Measurements from ENCODE around the gene HTR7.

GRCh38 chr10:90857635-90858460, at the start of gene HTR7:
- TF ChIP-seq ZNF302 (CRISPR knock-in tag; IDR thresholded peaks at IDR 0.05) (no peak), REST (IDR thresholded peaks at IDR 0.05) (no peak), EP300 (IDR thresholded peaks at IDR 0.05) (no peak), CTCF (IDR thresholded peaks at IDR 0.05) (peak; percentile 85), SMC3 (IDR thresholded peaks at IDR 0.05) (peak; percentile 43; the same call in 2 of the 3 replicates), HDAC2 (IDR thresholded peaks at IDR 0.05) (no peak), MAX (IDR thresholded peaks at IDR 0.05) (peak; percentile 53; the same call in 1 of the 2 replicates), ESRRA (IDR thresholded peaks at IDR 0.05; ENCODE audit: borderline replicate concordance, low read length) (no peak), MAZ (IDR thresholded peaks at IDR 0.05; ENCODE audit: borderline replicate concordance, low read depth, low read length) (no peak), CBX2 (IDR thresholded peaks at IDR 0.05; ENCODE audit: borderline replicate concordance, low read depth) (no peak), POLR2AphosphoS2 (conservative IDR thresholded peaks at IDR 0.05; ENCODE audit: low read length) (no peak), RAD21 (conservative IDR thresholded peaks at IDR 0.05 in 1 of 2, IDR thresholded peaks at IDR 0.05 in 1 of 2) (no peak), PBX3 (IDR thresholded peaks at IDR 0.05) (no peak)
- TF ChIP-seq, protein P1, sequence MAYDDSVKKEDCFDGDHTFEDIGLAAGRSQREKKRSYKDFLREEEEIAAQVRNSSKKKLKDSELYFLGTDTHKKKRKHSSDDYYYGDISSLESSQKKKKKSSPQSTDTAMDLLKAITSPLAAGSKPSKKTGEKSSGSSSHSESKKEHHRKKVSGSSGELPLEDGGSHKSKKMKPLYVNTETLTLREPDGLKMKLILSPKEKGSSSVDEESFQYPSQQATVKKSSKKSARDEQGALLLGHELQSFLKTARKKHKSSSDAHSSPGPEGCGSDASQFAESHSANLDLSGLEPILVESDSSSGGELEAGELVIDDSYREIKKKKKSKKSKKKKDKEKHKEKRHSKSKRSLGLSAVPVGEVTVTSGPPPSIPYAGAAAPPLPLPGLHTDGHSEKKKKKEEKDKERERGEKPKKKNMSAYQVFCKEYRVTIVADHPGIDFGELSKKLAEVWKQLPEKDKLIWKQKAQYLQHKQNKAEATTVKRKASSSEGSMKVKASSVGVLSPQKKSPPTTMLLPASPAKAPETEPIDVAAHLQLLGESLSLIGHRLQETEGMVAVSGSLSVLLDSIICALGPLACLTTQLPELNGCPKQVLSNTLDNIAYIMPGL (CRISPR knock-in tag; IDR thresholded peaks at IDR 0.05; ENCODE audit: borderline replicate concordance), result no peak

All from A549 (cell line).